Transverse colon (tissue), 4 donors: ENCODE data around the gene SPEG. TPM values are rescaled to one million over a fixed set of nuclear protein-coding genes. Genes with fewer than 3 reads are reported as not detected.
A peak's percentile ranks its signal among the peaks of the same experiment; 100 is the strongest.

Source experiments
- DNase-seq: peaks from one replicate; pipeline ENCODE4 v3.0.0-alpha.2; 2019
- H3K27ac ChIP-seq, 4 donors: fragments of 200-600 bp; sonication (generic); 2 replicates each; pipeline ENCODE4 v1.5.1; 2016 to 2018; ENCODE audit warnings: inconsistent platforms in 4 of 4
- H3K27me3 ChIP-seq: fragments of 200-600 bp; sonication (generic); 2 replicates; pipeline ENCODE4 v1.5.1; 2017; ENCODE audit warnings: inconsistent platforms
- H3K36me3 ChIP-seq, 4 donors: fragments of 200-600 bp; sonication (generic); 2 replicates each; pipeline ENCODE4 v1.5.1; 2017 to 2019; ENCODE audit warnings: inconsistent platforms in 4 of 4
- H3K4me1 ChIP-seq, 4 donors: fragments of 200-600 bp; sonication (generic); 2 replicates each; pipeline ENCODE4 v1.5.1; 2017 to 2020; ENCODE audit warnings: inconsistent platforms in 4 of 4
- H3K4me3 ChIP-seq, 4 donors: fragments of 200-600 bp; sonication (generic); 1 replicate in 1 of 4; 2 replicates in 3 of 4; pipeline versions ENCODE4 v1.5.1 to v1.6.1; 2017 to 2019; ENCODE audit warnings: inconsistent platforms in 4 of 4
- H3K9me3 ChIP-seq, 2 donors: fragments of 200-600 bp; sonication (generic); 2 replicates each; pipeline ENCODE4 v1.5.1; 2017 to 2019; ENCODE audit warnings: inconsistent platforms in 2 of 2
- EP300 ChIP-seq: sonication (generic); formaldehyde crosslinking; IDR thresholded peaks from one replicate; pipeline ENCODE4 v1.6.1; 2017; ENCODE audit warnings: antibody characterized with exemption, low read depth
- POLR2A ChIP-seq: fragments of 450-650 bp; IDR thresholded peaks from one replicate; pipeline ENCODE4 v1.6.1; 2016; ENCODE audit warnings: antibody characterized with exemption, mild to moderate bottlenecking, moderate library complexity
- POLR2AphosphoS5 ChIP-seq, 3 donors: sonication (generic); formaldehyde crosslinking; IDR thresholded peaks; one replicate each; pipeline ENCODE4 v1.6.1; 2016; ENCODE audit warnings: antibody characterized with exemption in 3 of 3
- WGBS, 2 donors: methylation state at CpG; one replicate each; pipeline ENCODE4 v1.1.5; 2018; ENCODE audit warnings: low coverage in 1 of 2; 5-methylcytosine and 5-hydroxymethylcytosine counted together
- in situ Hi-C, 4 donors: fragments of 200-750 bp; cut with MboI; loops; one replicate each; pipeline versions ENCODE4 v1.15.0 to v1.15.1; 2017; ENCODE audit warnings: low sequenced_read_pairs in 3 of 4, low pct_ligation_motif_present in 1 of 4, low pct_unique_long_range_greater_than_20kb in 1 of 4
- intact Hi-C: fragments of 100-400 bp; cut with DNase I; formaldehyde crosslinking; loops from one replicate; pipeline ENCODE4 v1.15.1; 2023; ENCODE audit warnings: low total_unique reads
- total RNA-seq, 4 donors: library from RNA; depleted of rRNA; stranded (reverse); fragments of >200 nt; gene quantifications; one replicate each; pipeline ENCODE4 v1.1.0, GENCODE V29; 2016
- TF ChIP-seq, protein P1 (sequence below), 5 experiments: fragments of 200-600 bp in 3 of 5; fragments of 450-650 bp in 2 of 5; sonication (generic) in 3 of 5; IDR thresholded peaks; 1 replicate in 2 of 5; 2 replicates in 3 of 5; pipeline ENCODE4 v1.5.1; 2016 to 2017; ENCODE audit warnings: antibody characterized with exemption in 5 of 5, inconsistent platforms in 3 of 5, mild to moderate bottlenecking in 2 of 5, moderate library complexity in 1 of 5

Gene SPEG
- total RNA-seq, 4 donors from 2014 or later, result 26.5 to 95.8 (median 48.5) TPM

DNA sequence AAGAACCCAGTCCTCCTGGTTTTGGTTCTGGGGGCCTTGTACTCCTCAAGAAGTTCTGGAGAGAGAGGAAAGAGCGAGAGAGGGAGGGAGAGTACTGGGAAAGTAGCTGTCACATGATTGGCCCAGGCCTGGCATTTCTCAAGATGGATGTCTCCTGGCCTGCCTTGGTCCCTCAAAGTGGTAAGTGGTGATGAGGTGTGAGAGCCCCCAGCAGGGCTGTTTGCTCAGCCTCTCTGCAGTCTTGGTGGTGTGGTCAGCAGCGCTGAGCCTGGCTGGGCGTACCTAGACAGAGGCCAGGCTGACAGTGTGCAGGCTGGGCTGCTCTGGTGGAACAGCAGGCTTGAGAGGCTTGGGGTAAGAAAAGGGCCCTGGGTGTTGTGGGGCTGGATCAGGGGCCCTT, 2.5 kb downstream of the SPEG start:
- 82% methylated on average over 3 of the region's 3 CpGs; no CpG with 5 or more reads in 1 of the 2 donors for WGBS, 2 donors
- H3K36me3 ChIP-seq, result no peaks in the 10 kb centered on the region
- H3K27ac ChIP-seq, result peak overlapping the region; percentile 84 to 96 (median 85)
- intact Hi-C loops, result no loop called here
- no peak for DNase-seq
- peaks cover 70% of the 10 kb centered on the region for H3K27me3 ChIP-seq
- H3K4me1 ChIP-seq, result peaks cover 6 to 28% (median 18%) of the 10 kb centered on the region in 4 donors
- TF ChIP-seq POLR2AphosphoS5 (IDR thresholded peaks at IDR 0.05), result peak in 2 of 3 donors; percentile 38 to 56
- no peak for TF ChIP-seq POLR2A
- TF ChIP-seq, protein P1, sequence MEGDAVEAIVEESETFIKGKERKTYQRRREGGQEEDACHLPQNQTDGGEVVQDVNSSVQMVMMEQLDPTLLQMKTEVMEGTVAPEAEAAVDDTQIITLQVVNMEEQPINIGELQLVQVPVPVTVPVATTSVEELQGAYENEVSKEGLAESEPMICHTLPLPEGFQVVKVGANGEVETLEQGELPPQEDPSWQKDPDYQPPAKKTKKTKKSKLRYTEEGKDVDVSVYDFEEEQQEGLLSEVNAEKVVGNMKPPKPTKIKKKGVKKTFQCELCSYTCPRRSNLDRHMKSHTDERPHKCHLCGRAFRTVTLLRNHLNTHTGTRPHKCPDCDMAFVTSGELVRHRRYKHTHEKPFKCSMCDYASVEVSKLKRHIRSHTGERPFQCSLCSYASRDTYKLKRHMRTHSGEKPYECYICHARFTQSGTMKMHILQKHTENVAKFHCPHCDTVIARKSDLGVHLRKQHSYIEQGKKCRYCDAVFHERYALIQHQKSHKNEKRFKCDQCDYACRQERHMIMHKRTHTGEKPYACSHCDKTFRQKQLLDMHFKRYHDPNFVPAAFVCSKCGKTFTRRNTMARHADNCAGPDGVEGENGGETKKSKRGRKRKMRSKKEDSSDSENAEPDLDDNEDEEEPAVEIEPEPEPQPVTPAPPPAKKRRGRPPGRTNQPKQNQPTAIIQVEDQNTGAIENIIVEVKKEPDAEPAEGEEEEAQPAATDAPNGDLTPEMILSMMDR (IDR thresholded peaks at IDR 0.05), result no peak
- in situ Hi-C loops, result no loop called here
- no peak overlapping the region for H3K4me3 ChIP-seq
- no peaks in the 10 kb centered on the region for H3K9me3 ChIP-seq

DNA sequence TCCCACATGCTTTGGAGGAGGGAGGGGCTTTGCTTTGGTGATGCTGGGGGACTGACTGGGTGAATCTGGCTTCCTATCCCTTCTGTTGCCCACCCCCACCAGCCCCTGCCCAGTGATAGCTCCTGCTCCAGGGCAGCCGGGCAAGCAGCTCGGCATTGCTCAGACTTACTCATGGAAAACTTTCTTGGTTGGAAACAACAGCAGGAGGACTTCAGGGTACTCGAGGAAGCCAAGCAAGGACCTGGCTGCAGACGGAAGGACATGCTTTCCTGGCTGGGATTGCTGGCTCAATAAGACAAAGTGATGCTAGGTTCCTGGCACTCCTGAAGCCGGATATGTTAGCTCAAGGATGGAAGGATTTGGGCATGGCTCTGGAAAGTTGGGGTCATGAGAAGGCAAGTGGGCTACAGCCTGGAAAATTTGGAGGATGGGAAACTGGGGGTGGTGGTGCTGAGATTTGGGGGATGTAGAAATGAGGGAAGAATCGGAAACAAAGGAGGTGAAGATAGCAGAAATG, 3.1 kb downstream of the SPEG start:
- Histone ChIP-seq H3K4me3 (no peak overlapping the region), H3K4me1 (peaks cover 6 to 30% (median 18%) of the 10 kb centered on the region in 4 donors), H3K9me3 (no peaks in the 10 kb centered on the region), H3K27me3 (peaks cover 77% of the 10 kb centered on the region), H3K36me3 (no peaks in the 10 kb centered on the region), H3K27ac (peak overlapping the region; percentile 84 to 96 (median 85))
- in situ Hi-C loops, result no loop called here
- WGBS, 2 donors, result 67 to 93% methylated on average over 2 to 6 of the region's 6 CpGs
- TF ChIP-seq POLR2A, result no peak
- TF ChIP-seq, protein P1 (IDR thresholded peaks at IDR 0.05), result no peak
- TF ChIP-seq POLR2AphosphoS5 (IDR thresholded peaks at IDR 0.05), result no peak
- TF ChIP-seq EP300, result no peak
- intact Hi-C loops, result no loop called here
- DNase-seq, result no peak

DNA sequence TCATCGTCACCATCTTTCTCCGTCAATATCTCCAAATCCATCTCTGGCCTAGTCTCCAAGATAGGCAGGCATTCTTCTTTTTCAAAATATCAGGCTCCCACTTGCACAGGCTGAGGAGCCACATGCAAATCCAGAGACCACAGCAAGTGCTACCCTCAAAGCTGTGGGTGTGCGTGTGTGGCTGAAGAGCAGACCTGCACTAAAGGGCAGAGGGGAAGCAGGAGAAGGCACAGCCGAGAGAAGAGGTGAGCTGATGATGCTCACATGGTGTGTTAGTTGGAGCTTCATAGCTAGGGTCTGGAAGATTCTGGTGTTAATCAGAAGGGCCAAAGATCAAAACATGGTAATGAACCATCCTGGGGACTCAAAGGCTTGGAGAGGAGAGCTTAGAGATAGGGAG, 3.8 kb downstream of the SPEG start:
- Histone ChIP-seq H3K4me1 (peaks cover 6 to 30% (median 18%) of the 10 kb centered on the region in 4 donors), H3K4me3 (no peak overlapping the region), H3K27ac (peak overlapping the region; percentile 83 to 96 (median 85)), H3K27me3 (peaks cover 82% of the 10 kb centered on the region), H3K36me3 (no peaks in the 10 kb centered on the region), H3K9me3 (no peaks in the 10 kb centered on the region)
- no peak for TF ChIP-seq POLR2AphosphoS5 (IDR thresholded peaks at IDR 0.05)
- no peak for TF ChIP-seq EP300
- no peak for TF ChIP-seq POLR2A
- TF ChIP-seq, protein P1 (IDR thresholded peaks at IDR 0.05), result no peak
- intact Hi-C loops, result no loop called here
- in situ Hi-C loops, result no loop called here
- DNase-seq, result no peak
- WGBS, 2 donors, result 83% methylated on average over 4 of the region's 4 CpGs; no CpG with 5 or more reads in 1 of the 2 donors

DNA sequence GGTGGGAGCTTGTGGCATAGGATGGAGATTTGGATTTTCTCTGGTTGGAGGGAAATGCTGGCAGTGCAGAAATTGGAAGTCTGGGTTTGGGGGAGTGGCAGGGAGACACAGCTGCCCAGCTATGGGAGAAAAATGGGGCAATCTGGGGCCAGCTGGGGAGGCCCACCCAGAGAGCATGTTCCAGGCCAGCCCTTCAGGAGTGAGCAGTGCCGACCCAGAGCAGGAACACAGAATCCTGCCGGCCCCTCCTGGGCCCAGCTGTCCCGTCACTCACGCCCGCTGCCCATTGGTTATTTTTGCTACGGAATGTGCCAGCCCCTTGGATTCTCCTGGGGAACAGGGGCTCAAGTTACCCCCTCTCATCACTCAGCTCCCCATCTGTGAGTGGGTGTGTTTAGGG, 4.9 kb downstream of the SPEG start:
- intact Hi-C loops, result no loop called here
- 68% methylated on average over 6 of the region's 6 CpGs; no CpG with 5 or more reads in 1 of the 2 donors for WGBS, 2 donors
- no peaks in the 10 kb centered on the region for H3K36me3 ChIP-seq

More for the DNA sequence above, 4.9 kb downstream of the SPEG start:
- DNase-seq, result no peak
- Histone ChIP-seq H3K9me3 (no peaks in the 10 kb centered on the region), H3K4me3 (no peak overlapping the region), H3K27me3 (peaks cover 81% of the 10 kb centered on the region), H3K4me1 (peaks cover 6 to 29% (median 17%) of the 10 kb centered on the region in 4 donors), H3K27ac (peak overlapping the region; percentile 83 to 96 (median 85))
- TF ChIP-seq POLR2A (no peak), EP300 (no peak), POLR2AphosphoS5 (IDR thresholded peaks at IDR 0.05) (no peak)
- TF ChIP-seq, protein P1 (IDR thresholded peaks at IDR 0.05), result no peak
- in situ Hi-C loops, result no loop called here
